NK-92 treated with Interleukin-12 subunit alpha and Interleukin-12 subunit beta, amount 100 ng/mL, for 24 hours (cell line): ENCODE measurements around the gene RPP14.
"Not testable (repeated sequence)": the region's sequence is repeated elsewhere in the genome, so short reads cannot be mapped to it uniquely, and the experiment has no call there.

Experiments used
- DNase-seq: peaks from one replicate; lab custom pipeline; 2025; lab: John Stamatoyannopoulos, UW

RPP14 gene

GRCh38 chr3:58331593-58332152 lies 25.6 kb downstream of the RPP14 start:
- DNase-seq: no peak

GRCh38 chr3:58332575-58333188 lies 26.6 kb downstream of the RPP14 start, which contains the start of gene PXK:
Gene PXK, plus strand, starts transcription at chr3:58332892. Its CDS starts 97 bp downstream, at chr3:58332989.
- peak; percentile 51 for DNase-seq

- DNase-seq: peak; percentile 22
These were observed 27.4 kb downstream of the RPP14 start for GRCh38 chr3:58333206-58334012.

- DNase-seq: no peak
These were observed 27.9 kb downstream of the RPP14 start for GRCh38 chr3:58334013-58334321.

- no peak for DNase-seq
These were observed 28.4 kb downstream of the RPP14 start for GRCh38 chr3:58334506-58334884.

GRCh38 chr3:58335652-58335947 lies 29.6 kb downstream of the RPP14 start:
- DNase-seq: no peak

- no peak for DNase-seq
These were observed 30.3 kb downstream of the RPP14 start for GRCh38 chr3:58336135-58336882.

- DNase-seq: no peak
These were observed 31.1 kb downstream of the RPP14 start for GRCh38 chr3:58337190-58337589.

GRCh38 chr3:58339146-58339545 lies 33.1 kb downstream of the RPP14 start:
- not testable (repeated sequence) for DNase-seq

GRCh38 chr3:58340594-58341244 lies 34.7 kb downstream of the RPP14 start:
- no peak for DNase-seq

- DNase-seq: no peak
These were observed 35.3 kb downstream of the RPP14 start for GRCh38 chr3:58341376-58341775.

- DNase-seq: no peak
These were observed 36.6 kb downstream of the RPP14 start for GRCh38 chr3:58342676-58343075.

- no peak for DNase-seq
These were observed 39.4 kb downstream of the RPP14 start for GRCh38 chr3:58345457-58345856.

GRCh38 chr3:58346368-58346767 lies 40.3 kb downstream of the RPP14 start:
- DNase-seq: no peak

- no peak for DNase-seq
These were observed 41.9 kb downstream of the RPP14 start for GRCh38 chr3:58347984-58348383.

- peak; percentile 35 for DNase-seq
These were observed 44.0 kb downstream of the RPP14 start for GRCh38 chr3:58349792-58350626.

- no peak for DNase-seq
These were observed 44.6 kb downstream of the RPP14 start for GRCh38 chr3:58350627-58351013.

GRCh38 chr3:58351920-58352319 lies 45.9 kb downstream of the RPP14 start:
- DNase-seq: no peak

- DNase-seq: no peak
These were observed 46.6 kb downstream of the RPP14 start for GRCh38 chr3:58352626-58353025.

GRCh38 chr3:58353722-58354553 lies 47.9 kb downstream of the RPP14 start:
- DNase-seq: peak; percentile 29

GRCh38 chr3:58355179-58355578 lies 49.1 kb downstream of the RPP14 start:
- no peak for DNase-seq
